ENCODE results near the gene SYNDIG1.

The SYNDIG1 gene

DNA sequence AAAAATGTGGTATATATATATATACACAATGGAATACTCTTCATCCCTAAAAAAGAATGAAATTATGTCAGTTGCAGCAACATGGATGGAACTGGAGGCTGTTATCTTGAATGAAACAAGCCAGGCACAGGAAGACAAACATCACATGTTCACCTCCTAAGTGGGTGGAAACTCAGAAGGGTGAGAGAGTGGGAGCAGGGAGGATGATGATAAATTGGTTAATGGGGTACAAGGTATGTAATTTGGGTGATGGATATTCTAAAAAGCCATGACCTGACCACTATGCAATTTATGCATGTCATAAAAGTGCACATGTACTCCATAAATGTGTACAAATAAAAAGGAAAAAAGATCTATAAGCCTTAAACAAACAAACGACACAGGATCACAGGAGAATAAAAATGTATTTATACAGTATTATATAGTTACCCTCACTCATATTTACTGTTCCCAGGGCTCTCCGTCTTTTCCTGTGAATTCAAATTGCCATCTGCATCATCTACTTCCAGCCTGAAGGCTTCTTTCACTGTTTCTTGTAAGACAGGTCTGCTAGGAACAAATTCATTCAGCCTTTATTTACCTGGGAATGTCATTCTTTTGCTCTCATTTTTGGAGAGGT, 89.8 kb downstream of the SYNDIG1 start:
- no peak for DNase-seq (ENCODE audit: low spot score)
- no peak for TF ChIP-seq CTCF (IDR thresholded peaks at IDR 0.05; ENCODE audit: borderline replicate concordance, control extremely low read depth, extremely low read depth, insufficient read depth, missing control alignments)
- in situ Hi-C loops (cut with MboI; ENCODE audit: low sequenced_read_pairs, unreplicated experiment), result no loop called here

DNA sequence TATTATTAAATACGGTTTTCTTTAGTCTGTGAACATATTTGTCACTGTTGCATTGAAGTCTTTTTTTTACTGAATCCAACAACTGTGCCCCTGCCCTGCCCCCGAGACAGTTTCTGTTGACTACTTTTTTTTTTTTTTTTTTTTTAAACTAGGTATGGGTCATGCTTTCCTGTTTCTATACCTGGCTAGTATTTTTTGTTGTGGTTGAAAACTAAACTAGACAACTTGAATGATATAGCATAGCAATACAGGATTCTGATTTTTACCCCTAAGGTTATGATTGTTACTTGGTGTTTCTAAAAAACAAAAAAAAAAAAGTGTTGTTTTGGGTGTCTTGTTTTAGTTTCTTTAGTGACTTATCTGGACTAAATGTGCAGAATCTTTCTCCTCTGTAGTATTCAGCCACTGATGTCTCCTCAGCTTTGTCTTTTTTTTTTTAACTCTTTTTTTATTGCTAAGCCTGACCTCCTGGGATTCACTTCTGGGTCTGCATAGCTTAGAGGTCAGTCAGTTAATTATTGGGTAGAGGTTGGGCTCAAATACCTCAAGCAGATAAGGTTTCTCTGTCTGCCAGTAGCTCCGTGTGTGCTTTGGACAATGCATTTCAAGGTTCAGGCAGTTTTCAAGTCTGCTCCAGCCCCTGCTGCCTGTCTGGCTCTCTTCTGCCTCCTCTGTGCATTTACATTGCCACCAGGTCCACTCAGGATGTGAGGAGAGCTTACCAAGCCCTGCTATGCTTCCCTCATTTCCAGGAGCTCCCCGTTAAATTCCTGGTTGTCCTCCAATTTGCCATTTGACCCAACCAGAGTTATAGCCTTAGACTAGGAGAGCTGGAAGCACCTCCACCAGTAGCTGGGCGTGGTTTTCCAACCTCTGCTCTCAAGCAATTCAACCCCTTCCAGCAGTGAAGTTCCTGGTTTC, 91.4 kb downstream of the SYNDIG1 start:
- in situ Hi-C loops (cut with MboI; ENCODE audit: low sequenced_read_pairs, unreplicated experiment), result no loop called here
- no peak for DNase-seq (ENCODE audit: low spot score)
- TF ChIP-seq CTCF (IDR thresholded peaks at IDR 0.05; ENCODE audit: borderline replicate concordance, control extremely low read depth, extremely low read depth, insufficient read depth, missing control alignments), result no peak

- no peak for TF ChIP-seq CTCF (IDR thresholded peaks at IDR 0.05; ENCODE audit: borderline replicate concordance, control extremely low read depth, extremely low read depth, insufficient read depth, missing control alignments)
- in situ Hi-C loops (cut with MboI; ENCODE audit: low sequenced_read_pairs, unreplicated experiment), result no loop called here
- DNase-seq (ENCODE audit: low spot score), result no peak
These were observed 96.5 kb downstream of the SYNDIG1 start for GRCh38 chr20:24565835-24566351.

- no peak for TF ChIP-seq CTCF (IDR thresholded peaks at IDR 0.05; ENCODE audit: borderline replicate concordance, control extremely low read depth, extremely low read depth, insufficient read depth, missing control alignments)
- in situ Hi-C loops (cut with MboI; ENCODE audit: low sequenced_read_pairs, unreplicated experiment), result no loop called here
- no peak for DNase-seq (ENCODE audit: low spot score)
These were observed 97.2 kb downstream of the SYNDIG1 start for GRCh38 chr20:24566656-24567055.

DNA sequence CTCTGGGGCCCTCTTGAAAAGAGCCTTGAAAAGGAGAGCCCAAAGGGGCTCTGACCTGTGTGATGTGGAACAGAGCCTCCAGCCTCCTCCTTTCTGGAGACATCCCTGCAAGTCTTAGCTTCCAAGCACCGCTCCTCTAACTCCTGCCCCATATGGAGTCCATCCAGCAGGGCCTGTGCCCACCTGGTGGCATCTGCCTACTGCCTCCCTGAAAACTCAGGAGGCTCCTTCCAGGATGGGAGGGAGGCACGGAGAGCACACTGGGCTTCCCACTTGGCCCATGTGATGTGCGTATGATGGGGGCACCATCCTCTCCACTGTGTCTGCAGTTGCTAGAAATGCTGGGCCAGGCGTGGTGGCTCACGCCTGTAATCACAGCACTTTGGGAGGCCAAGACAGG, 98.1 kb downstream of the SYNDIG1 start:
- in situ Hi-C loops (cut with MboI; ENCODE audit: low sequenced_read_pairs, unreplicated experiment), result no loop called here
- no peak for TF ChIP-seq CTCF (IDR thresholded peaks at IDR 0.05; ENCODE audit: borderline replicate concordance, control extremely low read depth, extremely low read depth, insufficient read depth, missing control alignments)
- no peak for DNase-seq (ENCODE audit: low spot score)

GRCh38 chr20:24568842-24569241, 99.4 kb downstream of the SYNDIG1 start:
- in situ Hi-C loops (cut with MboI; ENCODE audit: low sequenced_read_pairs, unreplicated experiment), result no loop called here
- TF ChIP-seq CTCF (IDR thresholded peaks at IDR 0.05; ENCODE audit: borderline replicate concordance, control extremely low read depth, extremely low read depth, insufficient read depth, missing control alignments), result no peak

More at GRCh38 chr20:24568842-24569241, 99.4 kb downstream of the SYNDIG1 start:
- DNase-seq (ENCODE audit: low spot score), result no peak

Measured in GM13976 (cell line).